Gastroesophageal sphincter (tissue), 4 donors: Measurements from ENCODE around the gene SYK. TPM values are rescaled to one million over a fixed set of nuclear protein-coding genes. Genes with fewer than 3 reads are reported as not detected.
"Not testable (repeated sequence)": the region's sequence is repeated elsewhere in the genome, so short reads cannot be mapped to it uniquely, and the experiment has no call there.

ENCODE experiments used
- ATAC-seq: fragments of 150-250 bp; one replicate; pipeline ENCODE4 v1.9.1; 2016; ENCODE audit warnings: mild to moderate bottlenecking, moderate library complexity
- H3K27ac ChIP-seq, 4 donors: fragments of 200-600 bp; sonication (generic) in 3 of 4; 1 replicate in 3 of 4; 2 replicates in 1 of 4; pipeline ENCODE4 v1.5.1; 2016 to 2019
- H3K27me3 ChIP-seq: fragments of 200-600 bp; sonication (generic); one replicate; pipeline ENCODE4 v1.5.1; 2019
- H3K36me3 ChIP-seq, 2 donors: fragments of 200-600 bp; sonication (generic); one replicate each; pipeline ENCODE4 v1.5.1; 2019; ENCODE audit warnings: control low read depth in 1 of 2
- H3K4me1 ChIP-seq, 3 donors: fragments of 200-600 bp; sonication (generic); 1 replicate in 2 of 3; 2 replicates in 1 of 3; pipeline ENCODE4 v1.5.1; 2016 to 2019; ENCODE audit warnings: control low read depth in 2 of 3
- H3K4me3 ChIP-seq, 2 donors: fragments of 200-600 bp; sonication (generic); one replicate each; pipeline ENCODE4 v1.5.1; 2019; ENCODE audit warnings: mild to moderate bottlenecking in 1 of 2, moderate library complexity in 1 of 2
- H3K9me3 ChIP-seq, 3 donors: fragments of 200-600 bp; sonication (generic); one replicate each; pipeline ENCODE4 v1.5.1; 2017 to 2019; ENCODE audit warnings: control low read depth in 2 of 3
- CTCF ChIP-seq, 4 experiments: fragments of 200-600 bp in 2 of 4; fragments of 450-650 bp in 2 of 4; sonication (generic) in 1 of 4; IDR thresholded peaks; one replicate each; pipeline ENCODE4 v1.5.1; 2017 to 2019; ENCODE audit warnings: antibody characterized with exemption in 4 of 4, mild to moderate bottlenecking in 2 of 4, moderate library complexity in 2 of 4
- EP300 ChIP-seq: sonication (generic); formaldehyde crosslinking; IDR thresholded peaks from one replicate; pipeline ENCODE4 v1.6.1; 2017; ENCODE audit warnings: antibody characterized with exemption, mild to moderate bottlenecking
- POLR2A ChIP-seq, 2 donors: fragments of 450-650 bp; IDR thresholded peaks; one replicate each; pipeline ENCODE4 v1.6.1; 2017; ENCODE audit warnings: antibody characterized with exemption in 2 of 2, mild to moderate bottlenecking in 2 of 2, moderate library complexity in 1 of 2
- POLR2AphosphoS5 ChIP-seq: sonication (generic); formaldehyde crosslinking; IDR thresholded peaks from one replicate; pipeline ENCODE4 v1.6.1; 2017; ENCODE audit warnings: antibody characterized with exemption
- WGBS, 2 donors: methylation state at CpG; one replicate each; pipeline ENCODE4 v1.1.5; 2018; ENCODE audit warnings: low coverage in 1 of 2; 5-methylcytosine and 5-hydroxymethylcytosine counted together
- total RNA-seq, 4 donors: library from RNA; depleted of rRNA; stranded (reverse); fragments of >200 nt; gene quantifications; one replicate each; pipeline ENCODE4 v1.1.0, GENCODE V29; 2016

SYK gene
- total RNA-seq, 4 donors from 2014 or later = 4.0 to 15.3 (median 10.4) TPM

- no peaks in the 10 kb centered on the region for H3K27me3 ChIP-seq
- WGBS, 2 donors = 92% methylated on average over 2 of the region's 6 CpGs; no CpG with 5 or more reads in 1 of the 2 donors
- H3K9me3 ChIP-seq = peaks cover 0 to 5% (median 0%) of the 10 kb centered on the region in 3 donors
- no peak for TF ChIP-seq POLR2A (IDR thresholded peaks at IDR 0.05)
- TF ChIP-seq POLR2AphosphoS5 = no peak
- no peak for TF ChIP-seq EP300
- TF ChIP-seq CTCF (IDR thresholded peaks at IDR 0.05) = no peak
- ATAC-seq = no peak
- no peaks in the 10 kb centered on the region for H3K4me1 ChIP-seq
- H3K4me3 ChIP-seq = no peak overlapping the region
- H3K27ac ChIP-seq = no peak overlapping the region
- H3K36me3 ChIP-seq = peaks cover 0 to 17% of the 10 kb centered on the region in 2 donors
Observed at GRCh38 chr9:90880669-90881068, 79.0 kb downstream of the SYK start.

DNA sequence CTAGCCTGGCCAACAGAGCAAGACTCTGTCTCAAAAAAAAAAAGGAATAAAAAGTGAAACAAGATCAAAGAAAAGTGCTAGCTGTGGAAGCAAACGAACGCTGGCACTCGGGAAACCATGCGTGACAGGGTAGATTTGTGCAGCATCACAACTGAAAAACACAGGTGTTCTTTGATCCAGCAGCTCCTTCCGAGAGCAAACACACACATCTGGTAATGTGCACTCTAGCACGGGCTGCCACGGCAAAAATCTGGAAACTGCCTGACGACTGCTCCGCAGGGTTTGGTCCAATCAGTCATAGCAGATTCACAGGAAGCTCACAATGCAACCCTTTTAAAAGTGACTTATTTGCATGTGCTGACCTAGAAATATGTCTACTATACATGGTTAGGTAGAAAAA lies 80.0 kb downstream of the SYK start:
- Histone ChIP-seq H3K9me3 (peaks cover 0 to 11% (median 0%) of the 10 kb centered on the region in 3 donors), H3K27me3 (no peaks in the 10 kb centered on the region), H3K36me3 (peaks cover 0 to 17% of the 10 kb centered on the region in 2 donors), H3K4me1 (no peaks in the 10 kb centered on the region), H3K27ac (no peak overlapping the region), H3K4me3 (no peak overlapping the region)
- TF ChIP-seq POLR2A (IDR thresholded peaks at IDR 0.05) = no peak
- no peak for TF ChIP-seq CTCF (IDR thresholded peaks at IDR 0.05)
- TF ChIP-seq POLR2AphosphoS5 = no peak
- no peak for TF ChIP-seq EP300
- WGBS, 2 donors = 81 to 92% methylated on average over 5 to 9 of the region's 9 CpGs
- ATAC-seq = no peak

- H3K4me1 ChIP-seq = no peaks in the 10 kb centered on the region
- H3K4me3 ChIP-seq = no peak overlapping the region
- TF ChIP-seq CTCF (IDR thresholded peaks at IDR 0.05) (no peak), POLR2A (IDR thresholded peaks at IDR 0.05) (no peak), POLR2AphosphoS5 (no peak), EP300 (no peak)
- H3K36me3 ChIP-seq = peaks cover 0 to 13% of the 10 kb centered on the region in 2 donors
- WGBS, 2 donors = no CpG with 5 or more reads among the region's 4 CpGs
- ATAC-seq = no peak
- H3K27me3 ChIP-seq = no peaks in the 10 kb centered on the region
- H3K9me3 ChIP-seq = peaks cover 0 to 11% (median 0%) of the 10 kb centered on the region in 3 donors
- no peak overlapping the region for H3K27ac ChIP-seq
Observed at GRCh38 chr9:90882991-90883600, 81.5 kb downstream of the SYK start.

DNA sequence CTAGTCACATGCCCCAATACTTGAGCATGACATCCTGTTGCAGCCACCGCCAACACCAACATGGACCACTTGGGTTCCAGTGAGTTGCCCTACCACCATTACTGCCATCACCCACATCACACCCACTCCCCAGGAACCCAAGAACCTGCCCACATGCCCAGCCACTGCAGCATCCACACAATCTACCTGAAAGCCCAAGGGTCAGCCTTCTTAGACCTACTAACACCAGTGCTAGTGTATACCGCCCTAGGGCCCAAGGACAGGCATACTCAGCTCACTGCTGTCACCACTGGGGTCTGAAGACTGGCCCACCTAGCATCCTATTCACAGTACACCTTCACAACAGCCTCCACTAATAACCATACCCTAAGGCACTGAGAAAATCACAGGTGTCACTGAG lies 82.0 kb downstream of the SYK start:
- H3K27me3 ChIP-seq = no peaks in the 10 kb centered on the region
- H3K4me3 ChIP-seq = no peak overlapping the region
- H3K4me1 ChIP-seq = no peaks in the 10 kb centered on the region
- TF ChIP-seq POLR2A (IDR thresholded peaks at IDR 0.05) (no peak), EP300 (no peak), POLR2AphosphoS5 (no peak), CTCF (IDR thresholded peaks at IDR 0.05) (no peak)
- peaks cover 0 to 11% (median 0%) of the 10 kb centered on the region in 3 donors for H3K9me3 ChIP-seq
- peaks cover 0 to 13% of the 10 kb centered on the region in 2 donors for H3K36me3 ChIP-seq
- WGBS, 2 donors = 100% methylated on average over 1 of the region's 2 CpGs
- ATAC-seq = no peak
- H3K27ac ChIP-seq = no peak overlapping the region

- Histone ChIP-seq H3K4me1 (no peaks in the 10 kb centered on the region), H3K36me3 (peaks cover 0 to 16% of the 10 kb centered on the region in 2 donors), H3K9me3 (peaks cover 0 to 11% (median 0%) of the 10 kb centered on the region in 3 donors), H3K4me3 (no peak overlapping the region), H3K27ac (no peak overlapping the region), H3K27me3 (no peaks in the 10 kb centered on the region)
- 78 to 90% methylated on average over 8 of the region's 8 CpGs for WGBS, 2 donors
- TF ChIP-seq CTCF (IDR thresholded peaks at IDR 0.05) = no peak
- no peak for ATAC-seq
Observed at GRCh38 chr9:90884178-90884577, 82.6 kb downstream of the SYK start.

- ATAC-seq, H3K4me3 ChIP-seq, H3K36me3 ChIP-seq, H3K27me3 ChIP-seq, H3K27ac ChIP-seq, H3K4me1 ChIP-seq: not testable (repeated sequence)
- peaks cover 0 to 11% (median 0%) of the 10 kb centered on the region in 3 donors for H3K9me3 ChIP-seq
Observed at GRCh38 chr9:90886868-90887267, 85.2 kb downstream of the SYK start.
